Measurements from ENCODE around the gene KPNA5. TPM values are rescaled to one million over a fixed set of nuclear protein-coding genes. Genes with fewer than 3 reads are reported as not detected.
A peak's percentile ranks its signal among the peaks of the same experiment; 100 is the strongest.

Gene KPNA5
- total and polyA plus RNA-seq, 3 donors from 2014 or later = 23.4 to 50.3 (median 32.8) TPM

- Histone ChIP-seq H3K27ac (no peak overlapping the region), H3K4me1 (peaks cover 3% of the 10 kb centered on the region), H3K9me3 (no peaks in the 10 kb centered on the region), H3K36me3 (ENCODE audit: low read depth, missing control alignments) (no peaks in the 10 kb centered on the region), H3K27me3 (no peaks in the 10 kb centered on the region), H3K4me3 (no peak overlapping the region)
- DNase-seq = no peak
- intact Hi-C loops (cut with DNase I; ENCODE audit: low total_unique reads) = no loop called here
- TF ChIP-seq CTCF (IDR thresholded peaks at IDR 0.05) (no peak), POLR2A (IDR thresholded peaks at IDR 0.05) (no peak)
Measured at GRCh38 chr6:116763048-116763447, 82.0 kb downstream of the KPNA5 start.

GRCh38 chr6:116763906-116764628 lies 83.1 kb downstream of the KPNA5 start:
- no peak for DNase-seq
- Histone ChIP-seq H3K36me3 (ENCODE audit: low read depth, missing control alignments) (no peaks in the 10 kb centered on the region), H3K4me3 (peak overlapping the region; percentile 61 to 63), H3K9me3 (no peaks in the 10 kb centered on the region), H3K4me1 (peaks cover 3% of the 10 kb centered on the region), H3K27ac (no peak overlapping the region), H3K27me3 (no peaks in the 10 kb centered on the region)
- no peak for TF ChIP-seq CTCF (IDR thresholded peaks at IDR 0.05)
- no peak for TF ChIP-seq POLR2A (IDR thresholded peaks at IDR 0.05)
- WGBS, 2 donors = 56 to 79% methylated on average over 11 of the region's 11 CpGs
- intact Hi-C loops (cut with DNase I; ENCODE audit: low total_unique reads) = no loop called here

- no peak for TF ChIP-seq CTCF (IDR thresholded peaks at IDR 0.05)
- no peak for TF ChIP-seq POLR2A (IDR thresholded peaks at IDR 0.05)
- H3K4me3 ChIP-seq = peak overlapping the region; percentile 61 to 63
- DNase-seq = no peak
- H3K4me1 ChIP-seq = peaks cover 3% of the 10 kb centered on the region
- H3K27ac ChIP-seq = peak overlapping the region in 1 of 2 donors; percentile 34
- intact Hi-C loops (cut with DNase I; ENCODE audit: low total_unique reads) = no loop called here
- no peaks in the 10 kb centered on the region for H3K27me3 ChIP-seq
- 39 to 41% methylated on average over 19 of the region's 19 CpGs for WGBS, 2 donors
- no peaks in the 10 kb centered on the region for H3K9me3 ChIP-seq
- H3K36me3 ChIP-seq (ENCODE audit: low read depth, missing control alignments) = no peaks in the 10 kb centered on the region
Measured at GRCh38 chr6:116764629-116764960, 83.6 kb downstream of the KPNA5 start.

GRCh38 chr6:116764961-116765841 lies 84.2 kb downstream of the KPNA5 start, which contains the start of gene FAM162B:
Gene FAM162B (minus strand): TSS chr6:116765719. CDS start chr6:116765576, 143 bp downstream.
- intact Hi-C loops (cut with DNase I; ENCODE audit: low total_unique reads) = no loop called here
- TF ChIP-seq CTCF (IDR thresholded peaks at IDR 0.05) = no peak
- no peak for TF ChIP-seq POLR2A (IDR thresholded peaks at IDR 0.05)
- Histone ChIP-seq H3K4me1 (peaks cover 3% of the 10 kb centered on the region), H3K27ac (peak within 1 kb of the TSS; percentile 31 to 34), H3K4me3 (peak within 1 kb of the TSS; percentile 61 to 63), H3K36me3 (ENCODE audit: low read depth, missing control alignments) (no peaks in the 10 kb centered on the region), H3K9me3 (no peaks in the 10 kb centered on the region), H3K27me3 (no peaks in the 10 kb centered on the region)
- DNase-seq = peak; percentile 50
- WGBS, 2 donors = 2 to 5% methylated on average over 11 to 52 of the region's 89 CpGs

Measured in testis (tissue), 3 donors.